ENCODE results near the gene CBX1. TPM values are rescaled to one million over a fixed set of nuclear protein-coding genes. Genes with fewer than 3 reads are reported as not detected.
"Not testable (repeated sequence)": the region's sequence is repeated elsewhere in the genome, so short reads cannot be mapped to it uniquely, and the experiment has no call there.

The CBX1 gene
- total RNA-seq, 3 donors from 2014 or later (not counting 1 experiment from before 2014, with no cell fraction given): 16.9 to 25.4 (median 22.6) TPM

DNA sequence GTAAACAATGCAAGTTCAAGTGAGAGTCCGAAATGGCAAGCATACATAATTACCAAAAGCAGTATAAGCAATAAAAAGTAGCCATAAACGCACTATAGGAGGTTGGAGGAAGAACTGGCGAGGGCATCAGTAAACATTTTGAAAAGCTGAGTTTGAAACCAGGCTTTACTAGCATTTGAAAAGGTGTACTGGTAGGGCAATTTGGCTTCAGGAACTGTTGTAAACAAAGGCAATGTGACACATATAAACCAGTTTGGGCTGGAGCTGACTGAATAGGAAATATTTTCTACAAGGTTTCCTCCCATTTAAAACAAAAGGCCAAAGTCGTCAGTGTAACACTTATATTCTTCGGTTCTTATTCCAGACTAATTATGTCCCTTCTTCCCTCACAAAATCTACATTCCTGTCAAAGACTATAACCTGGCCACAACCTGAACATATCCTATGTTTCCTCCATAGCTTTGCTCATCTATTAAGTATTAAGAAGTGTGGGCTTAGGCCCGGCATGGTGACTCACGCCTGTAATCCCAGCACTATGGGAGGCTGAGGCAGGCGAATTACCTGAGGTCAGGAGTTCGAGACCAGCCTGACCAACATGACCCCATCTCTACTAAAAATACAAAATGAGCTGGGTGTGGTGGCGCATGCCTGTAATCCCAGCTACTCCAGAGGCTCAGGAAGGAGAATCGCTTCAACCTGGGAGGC is 7.8 kb downstream of the CBX1 start:
- WGBS (ENCODE audit: insufficient coverage): 97% methylated on average over 10 of the region's 11 CpGs
- Mint-ChIP-seq H3K9me3 (no peaks in the 10 kb centered on the region), H3K4me3 (no peak overlapping the region), H3K36me3 (no peaks in the 10 kb centered on the region), H3K27ac (no peak overlapping the region), H3K27me3 (ENCODE audit: low read depth in 2 of 2) (no peaks in the 10 kb centered on the region), H3K4me1 (peaks cover 0 to 2% of the 10 kb centered on the region in 2 donors)
- no peak for DNase-seq
- no peak for ATAC-seq
- Histone ChIP-seq H3K27me3 (ENCODE audit: control insufficient read depth, insufficient read depth, low read length) (no peaks in the 10 kb centered on the region), H3K9me3 (ENCODE audit: control insufficient read depth, insufficient read depth, low read length) (no peaks in the 10 kb centered on the region), H3K4me3 (ENCODE audit: low read length) (no peak overlapping the region), H3K27ac (ENCODE audit: low read length) (no peak overlapping the region), H3K36me3 (ENCODE audit: control insufficient read depth, insufficient read depth, low read length) (peaks cover 2% of the 10 kb centered on the region), H3K4me1 (ENCODE audit: control insufficient read depth, insufficient read depth, low read length) (no peaks in the 10 kb centered on the region)
- intact Hi-C loops (cut with micrococcal nuclease): no loop called here
- TF ChIP-seq, protein P1, sequence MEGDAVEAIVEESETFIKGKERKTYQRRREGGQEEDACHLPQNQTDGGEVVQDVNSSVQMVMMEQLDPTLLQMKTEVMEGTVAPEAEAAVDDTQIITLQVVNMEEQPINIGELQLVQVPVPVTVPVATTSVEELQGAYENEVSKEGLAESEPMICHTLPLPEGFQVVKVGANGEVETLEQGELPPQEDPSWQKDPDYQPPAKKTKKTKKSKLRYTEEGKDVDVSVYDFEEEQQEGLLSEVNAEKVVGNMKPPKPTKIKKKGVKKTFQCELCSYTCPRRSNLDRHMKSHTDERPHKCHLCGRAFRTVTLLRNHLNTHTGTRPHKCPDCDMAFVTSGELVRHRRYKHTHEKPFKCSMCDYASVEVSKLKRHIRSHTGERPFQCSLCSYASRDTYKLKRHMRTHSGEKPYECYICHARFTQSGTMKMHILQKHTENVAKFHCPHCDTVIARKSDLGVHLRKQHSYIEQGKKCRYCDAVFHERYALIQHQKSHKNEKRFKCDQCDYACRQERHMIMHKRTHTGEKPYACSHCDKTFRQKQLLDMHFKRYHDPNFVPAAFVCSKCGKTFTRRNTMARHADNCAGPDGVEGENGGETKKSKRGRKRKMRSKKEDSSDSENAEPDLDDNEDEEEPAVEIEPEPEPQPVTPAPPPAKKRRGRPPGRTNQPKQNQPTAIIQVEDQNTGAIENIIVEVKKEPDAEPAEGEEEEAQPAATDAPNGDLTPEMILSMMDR (IDR thresholded peaks at IDR 0.05): no peak

- peaks cover 0 to 5% of the 10 kb centered on the region in 2 donors for H3K4me1 Mint-ChIP-seq
- intact Hi-C loops (cut with micrococcal nuclease): loop anchor here (5.0 kb wide), 1 partner anchor 537 kb away; no protein-coding TSS in a partner anchor
- no peaks in the 10 kb centered on the region for H3K27me3 Mint-ChIP-seq (ENCODE audit: low read depth in 2 of 2)
- no peak overlapping the region for H3K4me3 Mint-ChIP-seq
- Histone ChIP-seq H3K4me1 (ENCODE audit: control insufficient read depth, insufficient read depth, low read length) (no peaks in the 10 kb centered on the region), H3K4me3 (ENCODE audit: low read length) (no peak overlapping the region), H3K27me3 (ENCODE audit: control insufficient read depth, insufficient read depth, low read length) (no peaks in the 10 kb centered on the region), H3K27ac (ENCODE audit: low read length) (no peak overlapping the region), H3K9me3 (ENCODE audit: control insufficient read depth, insufficient read depth, low read length) (no peaks in the 10 kb centered on the region), H3K36me3 (ENCODE audit: control insufficient read depth, insufficient read depth, low read length) (no peaks in the 10 kb centered on the region)
- WGBS (ENCODE audit: insufficient coverage): 80% methylated on average over 2 of the region's 2 CpGs
- no peak overlapping the region for H3K27ac Mint-ChIP-seq
- H3K9me3 Mint-ChIP-seq: no peaks in the 10 kb centered on the region
- no peak for DNase-seq
- TF ChIP-seq, protein P1 (IDR thresholded peaks at IDR 0.05): no peak
- H3K36me3 Mint-ChIP-seq: no peaks in the 10 kb centered on the region
- ATAC-seq: no peak
These were observed 16.3 kb downstream of the CBX1 start for GRCh38 chr17:48084932-48085331.

DNA sequence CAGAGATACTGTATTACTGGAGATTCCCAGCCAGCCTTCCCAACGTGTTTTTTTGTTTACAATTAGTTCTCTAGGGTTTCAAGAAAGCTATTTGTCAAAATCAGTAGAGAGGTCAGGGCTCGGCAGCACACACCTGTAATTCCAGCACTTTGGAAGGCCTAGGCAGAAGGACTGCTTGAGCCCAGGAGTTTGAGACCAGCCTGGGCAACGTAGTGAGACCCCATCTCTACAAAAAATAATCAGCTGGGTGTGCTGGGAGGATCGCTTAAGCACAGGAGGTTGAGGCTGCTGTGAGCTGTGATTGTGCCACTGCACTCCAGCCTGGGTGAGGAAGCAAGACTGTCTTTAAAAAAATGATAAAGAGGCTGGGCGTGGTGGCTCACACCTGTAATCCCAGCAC is 19.4 kb downstream of the CBX1 start:
- no peaks in the 10 kb centered on the region for H3K27me3 Mint-ChIP-seq (ENCODE audit: low read depth in 2 of 2)
- H3K27me3 ChIP-seq (ENCODE audit: control insufficient read depth, insufficient read depth, low read length): no peaks in the 10 kb centered on the region
- H3K9me3 Mint-ChIP-seq: no peaks in the 10 kb centered on the region
- TF ChIP-seq, protein P1 (IDR thresholded peaks at IDR 0.05): no peak
- H3K36me3 Mint-ChIP-seq: no peaks in the 10 kb centered on the region
- H3K36me3 ChIP-seq (ENCODE audit: control insufficient read depth, insufficient read depth, low read length): peaks cover under 1% of the 10 kb centered on the region
- H3K27ac ChIP-seq (ENCODE audit: low read length): no peak overlapping the region
- peaks cover 0 to 5% of the 10 kb centered on the region in 2 donors for H3K4me1 Mint-ChIP-seq
- H3K4me3 Mint-ChIP-seq: no peak overlapping the region
- H3K4me1 ChIP-seq (ENCODE audit: control insufficient read depth, insufficient read depth, low read length): no peaks in the 10 kb centered on the region
- H3K4me3 ChIP-seq (ENCODE audit: low read length): no peak overlapping the region
- intact Hi-C loops (cut with micrococcal nuclease): loop anchor here (5.0 kb wide), 1 partner anchor 540 kb away; no protein-coding TSS in a partner anchor
- no peak overlapping the region for H3K27ac Mint-ChIP-seq
- ATAC-seq (no peak), DNase-seq (no peak)
- 91% methylated on average over 5 of the region's 5 CpGs for WGBS (ENCODE audit: insufficient coverage)
- no peaks in the 10 kb centered on the region for H3K9me3 ChIP-seq (ENCODE audit: control insufficient read depth, insufficient read depth, low read length)

DNA sequence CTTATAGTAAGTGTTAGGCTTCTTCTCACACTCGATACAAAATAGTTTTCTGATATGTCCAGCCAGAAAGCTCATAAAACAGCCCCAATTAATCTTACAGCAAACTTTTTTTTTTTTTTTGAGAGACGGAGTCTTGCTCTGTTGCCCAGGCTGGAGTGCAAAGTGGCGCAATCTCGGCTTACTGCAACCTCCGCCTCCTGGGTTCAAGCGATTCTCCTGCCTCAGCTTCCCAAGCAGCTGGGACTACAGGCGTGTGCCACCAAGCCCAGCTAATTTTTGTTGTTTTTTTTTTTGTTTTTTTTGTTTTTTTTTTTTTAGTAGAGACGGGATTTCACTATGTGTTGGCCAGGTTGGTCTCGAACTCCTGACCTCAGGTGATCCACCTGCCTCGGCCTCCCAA is 24.1 kb downstream of the CBX1 start:
- not testable (repeated sequence) for H3K27ac Mint-ChIP-seq; ATAC-seq; H3K9me3 Mint-ChIP-seq; H3K27ac ChIP-seq (ENCODE audit: low read length); H3K4me1 ChIP-seq (ENCODE audit: control insufficient read depth, insufficient read depth, low read length); H3K27me3 ChIP-seq (ENCODE audit: control insufficient read depth, insufficient read depth, low read length); DNase-seq; H3K4me3 Mint-ChIP-seq; H3K9me3 ChIP-seq (ENCODE audit: control insufficient read depth, insufficient read depth, low read length); H3K27me3 Mint-ChIP-seq (ENCODE audit: low read depth in 2 of 2); H3K36me3 Mint-ChIP-seq; H3K4me1 Mint-ChIP-seq; H3K4me3 ChIP-seq (ENCODE audit: low read length)
- H3K36me3 ChIP-seq (ENCODE audit: control insufficient read depth, insufficient read depth, low read length): peaks cover 19% of the 10 kb centered on the region
- intact Hi-C loops (cut with micrococcal nuclease): loop anchor here (10.0 kb wide), 1 partner anchor 132 kb away; the partner anchor contains the start of gene PNPO
- 97% methylated on average over 9 of the region's 10 CpGs for WGBS (ENCODE audit: insufficient coverage)

Measured in natural killer cell (primary cell).